GM18951 (cell line): ENCODE results near the gene SCAMP3.

Experiments
- POLR2A ChIP-seq: IDR thresholded peaks from 4 replicates; pipeline ENCODE4 v1.6.1; 2011; ENCODE audit warnings: mild to moderate bottlenecking; ENCODE audit not compliant: insufficient read length, insufficient read depth; ENCODE audit errors: extremely low read depth
- in situ Hi-C: fragments of 300-500 bp; cut with MboI; formaldehyde crosslinking; loops from one replicate; pipeline ENCODE4 v1.12.0; 2022; ENCODE audit warnings: low sequenced_read_pairs, mixed read lengths, inconsistent platforms; ENCODE audit not compliant: unreplicated experiment

Gene SCAMP3

GRCh38 chr1:155207806-155208540 lies 54.2 kb downstream of the SCAMP3 start, which contains the start of gene THBS3:
Gene THBS3 (minus strand): TSS chr1:155207897. CDS start chr1:155207876, 21 bp downstream.
- in situ Hi-C loops = no loop called here

GRCh38 chr1:155206891-155207805 lies 55.0 kb downstream of the SCAMP3 start:
- TF ChIP-seq POLR2A = no peak

More at GRCh38 chr1:155207806-155208540, 54.2 kb downstream of the SCAMP3 start, which contains the start of gene THBS3:
- TF ChIP-seq POLR2A = no peak

More at GRCh38 chr1:155206891-155207805, 55.0 kb downstream of the SCAMP3 start:
- in situ Hi-C loops = no loop called here
